KBM-7 (cell line): ENCODE data around the gene DGKQ.

ENCODE experiments used
- DNase-seq: peaks from one replicate; pipeline ENCODE4 v3.0.0-alpha.2; 2015
- in situ Hi-C: fragments of 300-500 bp; cut with MboI; formaldehyde crosslinking; loops from 2 replicates; pipeline ENCODE4 v1.14.3; 2020; ENCODE audit warnings: low sequenced_read_pairs, low pct_unique_long_range_greater_than_20kb, mixed read lengths

The DGKQ gene, protein sequence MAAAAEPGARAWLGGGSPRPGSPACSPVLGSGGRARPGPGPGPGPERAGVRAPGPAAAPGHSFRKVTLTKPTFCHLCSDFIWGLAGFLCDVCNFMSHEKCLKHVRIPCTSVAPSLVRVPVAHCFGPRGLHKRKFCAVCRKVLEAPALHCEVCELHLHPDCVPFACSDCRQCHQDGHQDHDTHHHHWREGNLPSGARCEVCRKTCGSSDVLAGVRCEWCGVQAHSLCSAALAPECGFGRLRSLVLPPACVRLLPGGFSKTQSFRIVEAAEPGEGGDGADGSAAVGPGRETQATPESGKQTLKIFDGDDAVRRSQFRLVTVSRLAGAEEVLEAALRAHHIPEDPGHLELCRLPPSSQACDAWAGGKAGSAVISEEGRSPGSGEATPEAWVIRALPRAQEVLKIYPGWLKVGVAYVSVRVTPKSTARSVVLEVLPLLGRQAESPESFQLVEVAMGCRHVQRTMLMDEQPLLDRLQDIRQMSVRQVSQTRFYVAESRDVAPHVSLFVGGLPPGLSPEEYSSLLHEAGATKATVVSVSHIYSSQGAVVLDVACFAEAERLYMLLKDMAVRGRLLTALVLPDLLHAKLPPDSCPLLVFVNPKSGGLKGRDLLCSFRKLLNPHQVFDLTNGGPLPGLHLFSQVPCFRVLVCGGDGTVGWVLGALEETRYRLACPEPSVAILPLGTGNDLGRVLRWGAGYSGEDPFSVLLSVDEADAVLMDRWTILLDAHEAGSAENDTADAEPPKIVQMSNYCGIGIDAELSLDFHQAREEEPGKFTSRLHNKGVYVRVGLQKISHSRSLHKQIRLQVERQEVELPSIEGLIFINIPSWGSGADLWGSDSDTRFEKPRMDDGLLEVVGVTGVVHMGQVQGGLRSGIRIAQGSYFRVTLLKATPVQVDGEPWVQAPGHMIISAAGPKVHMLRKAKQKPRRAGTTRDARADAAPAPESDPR

DNA sequence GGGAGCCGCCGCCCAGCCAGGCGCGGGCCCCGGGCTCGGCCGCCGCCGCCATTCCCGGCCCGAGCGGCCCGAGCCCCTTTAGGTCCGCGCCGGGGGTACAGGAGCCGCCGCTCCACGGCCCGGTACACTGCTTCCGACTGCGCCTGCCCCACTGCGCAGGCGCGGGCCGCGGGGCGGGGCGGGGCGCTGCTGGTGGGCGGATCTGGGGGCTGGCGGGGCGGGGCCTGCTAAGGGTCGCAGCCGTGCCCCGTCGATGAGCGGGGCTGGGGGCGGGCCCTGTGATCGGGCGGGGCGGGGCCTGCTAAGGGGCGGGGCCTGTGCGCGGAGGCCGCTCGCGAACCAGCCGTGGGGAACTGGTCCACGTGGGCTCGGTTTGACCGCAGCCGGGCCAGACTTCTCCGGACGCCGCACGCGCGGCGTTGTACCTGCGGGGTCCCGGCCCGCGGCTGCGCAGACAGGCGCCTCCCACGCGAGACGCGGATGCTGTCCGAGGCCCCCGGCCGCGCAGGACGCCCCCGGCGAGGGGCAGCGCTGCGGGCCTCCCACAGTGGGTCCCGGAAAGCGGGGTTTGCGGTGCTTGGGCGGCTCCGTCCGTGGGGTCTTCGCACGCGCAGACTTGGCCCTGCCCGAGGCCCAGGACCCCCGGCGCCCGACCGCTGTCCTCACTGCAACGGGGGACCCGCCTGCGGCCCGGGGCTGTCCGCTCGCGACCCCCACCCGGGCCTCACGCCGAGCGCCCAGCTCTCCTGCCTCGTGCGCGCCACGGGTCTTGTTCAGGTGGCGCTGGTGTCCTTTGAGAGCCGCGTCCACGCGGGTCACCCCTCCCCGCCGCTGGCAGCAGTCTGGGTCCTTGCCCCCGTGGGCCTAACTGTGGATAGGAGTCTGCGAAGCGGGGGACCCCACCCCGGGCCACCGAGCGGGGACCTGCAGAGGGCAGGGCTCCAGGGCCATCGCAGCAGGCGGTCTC lies at the start of gene DGKQ:
Gene DGKQ (minus strand): TSS at position 139 of the 967 bp plus-strand sequence. CDS start 87 bp downstream, at position 52.
- no peak for DNase-seq
- in situ Hi-C loops = no loop called here

- in situ Hi-C loops = no loop called here
- DNase-seq = no peak
Observed at GRCh38 chr4:1022739-1023066, 49.3 kb upstream of the DGKQ start.

DNA sequence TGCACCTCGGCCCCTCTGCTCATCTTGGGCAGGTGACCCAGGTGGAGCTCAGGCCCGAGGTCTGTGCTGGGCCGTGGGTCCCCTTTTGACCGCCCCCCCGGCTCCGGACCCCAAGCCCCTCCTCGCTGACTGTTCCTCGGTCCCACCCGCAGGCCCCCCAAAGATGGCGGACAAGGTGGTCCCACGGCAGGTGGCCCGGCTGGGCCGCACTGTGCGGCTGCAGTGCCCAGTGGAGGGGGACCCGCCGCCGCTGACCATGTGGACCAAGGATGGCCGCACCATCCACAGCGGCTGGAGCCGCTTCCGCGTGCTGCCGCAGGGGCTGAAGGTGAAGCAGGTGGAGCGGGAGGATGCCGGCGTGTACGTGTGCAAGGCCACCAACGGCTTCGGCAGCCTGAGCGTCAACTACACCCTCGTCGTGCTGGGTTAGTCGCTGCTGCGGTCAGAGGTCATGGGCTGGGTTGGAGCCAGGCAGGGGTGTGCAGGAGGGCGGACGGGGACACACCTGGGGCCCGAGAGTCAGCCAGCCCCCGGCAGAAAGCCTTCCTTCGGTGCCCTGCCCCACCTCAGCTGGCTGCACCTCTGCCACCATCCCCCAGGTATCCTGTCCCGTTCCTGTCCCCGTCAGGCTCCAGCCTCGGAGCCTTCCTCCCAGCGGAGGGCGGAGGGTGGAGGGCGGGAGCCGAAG lies 48.8 kb upstream of the DGKQ start:
- in situ Hi-C loops = no loop called here
- DNase-seq = no peak

DNA sequence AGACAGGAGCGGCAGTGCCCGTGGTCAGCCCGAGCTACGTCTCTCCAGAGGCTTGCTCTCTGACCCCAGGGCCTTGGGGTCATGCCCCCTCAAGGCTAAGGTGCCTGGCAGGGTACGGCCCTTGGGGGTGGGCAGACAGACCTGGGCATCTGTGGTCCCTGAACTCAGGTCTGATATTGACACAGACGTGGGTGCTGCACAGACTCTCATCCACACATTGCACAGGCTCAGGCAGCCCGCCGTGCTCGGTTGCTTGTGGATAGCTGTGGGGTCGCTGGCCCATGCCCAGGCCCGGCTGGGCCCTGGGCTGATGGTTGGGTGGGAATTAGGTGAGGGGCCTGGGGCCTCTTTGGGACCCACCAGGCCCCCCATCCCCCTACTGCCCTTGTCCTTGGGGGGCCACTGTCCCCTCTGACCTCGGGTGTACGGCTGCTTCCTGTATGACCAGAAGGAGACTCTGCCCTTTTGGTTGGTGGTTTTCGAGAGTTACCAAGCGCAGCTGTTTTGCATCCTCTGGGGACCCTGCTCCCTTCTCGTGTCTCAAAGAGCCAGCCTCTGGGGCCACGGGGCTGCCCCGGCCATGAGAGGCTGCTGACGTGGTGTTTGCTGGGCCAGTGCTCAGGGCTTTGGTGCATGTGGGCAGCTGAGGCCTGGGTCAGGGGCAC lies 48.1 kb upstream of the DGKQ start:
- DNase-seq = no peak
- in situ Hi-C loops = no loop called here

DNA sequence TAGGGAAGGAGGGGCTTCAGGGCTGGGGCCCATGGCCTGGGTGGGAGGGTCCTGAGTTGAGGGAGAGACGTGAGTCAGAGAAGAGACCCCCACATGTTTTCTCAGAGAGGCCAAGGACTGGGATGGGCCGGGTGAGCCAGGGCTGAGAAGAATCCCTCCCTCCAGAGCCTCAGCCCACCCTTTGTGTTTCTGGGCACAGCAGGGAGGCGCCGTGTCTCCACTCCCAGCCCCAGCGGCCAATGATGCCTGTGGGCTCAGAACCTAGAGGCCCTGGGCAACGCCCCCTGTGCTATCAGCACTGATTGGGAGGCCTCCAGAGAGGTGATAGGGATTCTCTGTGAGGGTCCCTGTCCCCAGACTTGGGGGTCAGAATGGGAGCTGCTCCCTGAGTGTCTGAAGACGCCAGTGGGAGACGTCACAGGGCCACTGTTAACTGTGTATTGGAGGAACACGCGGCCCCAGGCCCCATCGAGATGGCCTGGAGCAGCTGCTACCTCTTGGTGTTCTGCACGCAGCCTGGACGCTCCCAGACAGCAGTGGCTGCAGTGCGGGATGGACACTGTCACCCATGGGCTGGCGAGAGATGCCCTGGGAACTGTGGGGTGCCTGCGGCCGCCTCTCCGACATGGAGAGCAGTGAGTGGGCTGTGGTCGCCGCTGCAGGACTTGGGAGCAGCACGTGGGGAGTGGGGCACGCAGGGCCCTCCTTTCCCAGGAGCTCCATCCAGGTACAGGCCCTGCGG lies 46.5 kb upstream of the DGKQ start:
- in situ Hi-C loops = no loop called here
- no peak for DNase-seq

DNA sequence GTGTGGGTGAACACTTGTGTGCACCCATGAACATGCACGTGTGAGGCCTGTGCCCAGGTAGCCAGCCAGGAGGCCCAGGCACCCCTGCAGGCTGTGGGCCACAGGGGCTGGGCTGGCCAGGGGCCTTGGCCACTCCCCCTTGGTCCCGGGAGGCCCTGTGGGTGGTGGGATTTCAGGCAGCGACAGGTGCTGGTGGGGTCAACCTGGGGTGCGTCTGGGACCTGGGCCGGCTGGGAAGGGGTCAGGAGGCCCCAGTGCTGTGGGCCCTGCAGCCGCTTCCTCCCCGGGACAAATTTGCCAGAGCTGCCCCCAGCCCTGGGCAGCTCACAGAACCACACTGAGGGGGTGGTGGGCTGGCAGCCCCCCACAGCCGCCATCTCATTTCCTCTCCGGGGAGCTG lies 46.0 kb upstream of the DGKQ start:
- DNase-seq = no peak
- in situ Hi-C loops = no loop called here

DNA sequence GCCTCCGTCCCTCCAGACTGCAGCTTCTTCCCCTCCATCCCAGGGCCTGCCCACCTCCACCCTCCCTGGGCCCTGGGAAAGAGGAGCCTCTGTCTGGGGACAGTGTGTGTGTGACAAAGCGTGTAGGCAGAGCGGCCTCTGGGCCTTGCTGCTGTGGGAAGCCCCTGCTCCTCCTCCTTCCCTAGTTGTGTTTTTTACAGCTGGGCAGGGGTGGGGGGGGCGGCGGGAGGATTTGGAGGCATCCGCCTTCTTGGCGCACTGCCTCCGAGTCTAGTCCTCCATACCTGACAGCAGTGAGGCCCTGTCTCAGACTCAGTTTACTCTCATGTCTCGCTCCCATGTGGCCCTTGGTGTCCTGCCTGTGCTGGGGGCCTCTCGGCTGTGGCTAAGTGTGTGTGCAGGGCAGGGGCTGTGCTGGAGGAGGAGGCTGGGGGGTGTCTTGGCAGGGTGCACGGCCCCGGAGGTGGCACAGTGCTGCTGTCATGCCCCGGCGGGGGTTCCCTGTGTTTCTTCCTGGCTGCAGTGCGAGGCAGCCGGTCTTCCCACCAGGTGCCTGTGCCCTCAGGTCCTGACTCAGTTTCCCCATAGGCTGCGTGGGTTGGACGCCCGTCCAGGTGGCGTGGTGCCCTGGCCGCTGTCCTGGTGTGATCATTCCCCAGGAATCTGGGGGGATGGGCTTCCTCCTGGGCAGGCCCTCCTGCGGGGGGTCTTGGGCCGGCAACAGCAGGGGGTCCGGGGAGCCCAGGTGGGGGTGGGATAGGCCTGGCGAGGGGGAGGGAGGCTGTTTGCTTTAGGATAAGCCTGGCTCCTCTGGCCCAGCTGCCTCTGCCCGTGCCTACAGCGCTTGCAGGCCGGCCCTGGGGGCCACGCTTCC lies 45.0 kb upstream of the DGKQ start:
- DNase-seq = no peak
- in situ Hi-C loops = no loop called here

DNA sequence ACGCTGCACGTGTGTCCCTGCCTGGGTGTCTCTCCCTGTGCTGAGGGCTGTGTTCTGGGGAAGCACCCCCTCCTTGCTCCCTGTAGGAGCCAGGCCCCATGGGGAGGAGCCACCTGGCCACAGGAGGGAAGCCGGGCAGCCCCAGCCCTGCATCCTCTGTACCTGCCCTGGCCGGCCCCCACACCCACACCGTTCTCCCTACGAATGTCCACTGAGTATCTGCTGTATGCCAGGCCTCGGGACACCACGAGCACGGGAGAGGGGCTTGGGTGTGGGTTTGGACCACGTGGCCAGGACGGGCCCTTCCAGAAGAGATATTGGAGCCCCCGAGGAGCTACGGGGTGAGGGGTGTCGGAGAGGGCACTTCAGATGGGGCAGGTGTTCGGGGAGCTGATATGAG lies 44.3 kb upstream of the DGKQ start:
- no peak for DNase-seq
- in situ Hi-C loops = no loop called here

DNA sequence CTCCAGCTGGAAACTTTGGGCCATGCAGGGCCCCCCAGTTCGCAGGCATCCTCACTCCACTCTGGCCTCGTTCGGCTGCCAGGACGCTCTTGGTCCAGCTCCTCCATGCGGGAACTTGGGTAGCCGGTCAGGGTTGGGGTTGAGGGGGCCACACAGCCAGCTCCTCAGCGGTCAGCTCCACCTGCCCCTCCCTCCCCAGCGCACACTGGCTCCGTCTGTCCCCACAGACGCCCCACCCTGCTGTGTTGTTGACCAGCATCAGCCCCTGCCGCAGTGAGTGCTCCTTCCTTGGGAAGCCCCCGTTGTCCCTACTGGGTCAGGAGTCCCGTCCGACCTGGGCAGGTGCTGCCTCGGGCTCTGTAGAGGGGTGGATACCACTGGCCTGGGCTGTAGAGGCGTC lies 43.8 kb upstream of the DGKQ start:
- in situ Hi-C loops = no loop called here
- DNase-seq = no peak

DNA sequence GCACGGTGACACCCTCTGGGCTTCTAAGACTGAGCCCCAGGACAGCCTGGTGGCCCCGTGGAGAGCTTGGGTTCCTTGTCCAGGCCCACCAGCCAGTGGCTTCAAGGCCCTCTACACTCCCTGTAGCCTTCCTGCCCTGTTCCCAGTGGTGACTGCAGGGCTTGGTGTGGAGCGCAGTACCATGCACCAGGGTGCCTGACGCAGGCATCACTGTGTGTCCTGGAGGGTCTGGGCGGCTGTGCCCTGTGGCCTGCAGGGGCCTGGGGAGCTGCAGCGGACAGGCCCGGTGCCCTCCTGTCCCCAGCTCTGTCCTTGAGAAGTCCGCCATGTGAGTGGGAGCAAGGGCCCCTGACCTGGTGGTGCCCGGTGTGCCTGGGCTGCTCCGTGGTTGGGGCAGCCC lies 42.4 kb upstream of the DGKQ start:
- in situ Hi-C loops = no loop called here

GRCh38 chr4:1015179-1015578 lies 41.8 kb upstream of the DGKQ start:
- in situ Hi-C loops = no loop called here
- no peak for DNase-seq

More for the DNA sequence above, 42.4 kb upstream of the DGKQ start:
- no peak for DNase-seq

- in situ Hi-C loops = no loop called here
- no peak for DNase-seq
Observed at GRCh38 chr4:1014291-1015167, 41.2 kb upstream of the DGKQ start.

DNA sequence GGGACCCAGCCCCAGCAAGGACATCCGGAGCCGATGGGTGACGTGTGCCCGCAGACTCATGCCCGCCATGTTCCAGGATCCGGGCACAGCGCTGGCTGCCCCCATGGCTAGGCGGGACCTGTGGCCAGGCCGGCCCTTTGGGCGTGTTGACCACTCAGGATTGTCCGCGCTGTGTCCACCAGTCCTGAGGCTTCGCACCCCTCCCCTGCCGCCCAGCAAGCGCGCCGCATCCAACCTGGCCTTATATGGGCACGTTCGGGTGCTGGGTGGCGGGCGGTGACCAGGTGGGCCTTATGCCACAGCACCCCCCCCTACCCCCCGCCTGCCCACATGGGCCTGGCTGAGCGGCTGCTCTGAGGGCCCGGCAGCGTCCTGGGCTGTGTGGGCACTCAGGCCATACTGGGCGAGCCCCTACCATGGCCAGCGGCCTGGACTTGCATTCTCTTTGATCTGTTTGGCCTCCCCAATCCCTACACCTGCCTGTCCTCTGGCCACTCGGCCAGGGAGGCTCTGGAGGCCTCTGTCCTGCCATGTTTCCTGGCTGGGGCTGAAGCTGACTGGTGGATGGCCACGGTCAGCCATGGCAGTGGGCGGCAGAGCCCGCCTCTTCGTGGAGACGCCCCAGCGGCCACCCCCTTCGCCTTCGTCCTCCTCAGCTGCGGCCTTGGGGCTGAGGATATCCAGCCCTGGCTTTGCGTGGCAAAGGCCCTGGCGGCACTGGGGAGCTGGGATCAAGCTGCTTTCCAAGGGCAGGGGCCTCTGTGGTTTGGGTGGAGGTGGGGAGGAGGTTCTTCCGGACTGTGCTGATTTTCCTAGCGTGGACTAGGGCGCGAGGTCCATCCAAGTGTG lies 40.1 kb upstream of the DGKQ start:
- no peak for DNase-seq
- in situ Hi-C loops = no loop called here

DNA sequence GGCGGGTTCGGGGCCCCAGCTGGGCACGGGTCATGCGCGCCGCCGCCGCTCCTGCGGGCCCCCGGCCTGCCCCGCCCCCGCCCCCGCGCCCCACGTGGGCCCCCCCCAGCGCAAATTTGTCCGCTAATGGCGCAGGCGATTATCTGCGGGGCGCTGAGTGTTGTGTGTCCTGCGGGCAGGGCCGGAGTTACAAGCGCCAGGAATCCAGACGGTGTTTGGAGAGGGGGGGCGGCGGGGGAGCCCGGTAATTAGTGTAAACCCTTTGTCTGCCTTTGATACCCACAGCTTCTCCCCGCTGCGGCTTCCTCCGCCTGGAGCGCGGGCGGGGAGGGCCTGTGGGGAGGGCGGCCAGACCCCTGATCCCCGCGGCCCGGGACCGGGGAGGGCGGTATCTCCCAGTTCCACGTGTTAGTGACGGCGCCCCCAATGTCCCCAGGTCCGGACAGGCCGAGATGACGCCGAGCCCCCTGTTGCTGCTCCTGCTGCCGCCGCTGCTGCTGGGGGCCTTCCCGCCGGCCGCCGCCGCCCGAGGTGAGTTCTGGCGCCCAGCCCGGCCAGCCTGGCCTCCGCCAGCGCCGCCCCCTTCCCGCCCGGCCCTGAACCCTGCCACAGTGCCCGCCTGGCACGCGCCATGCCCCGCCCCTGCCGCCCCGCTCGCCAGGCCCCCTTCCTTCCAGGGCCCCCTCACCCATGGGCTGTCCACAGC lies 38.8 kb upstream of the DGKQ start:
- peak; percentile 44 for DNase-seq
- in situ Hi-C loops = no loop called here
